SK-N-SH (cell line): ENCODE results near the gene DLEC1. TPM values are rescaled to one million over a fixed set of nuclear protein-coding genes. Genes with fewer than 3 reads are reported as not detected.

Experiments used
- CTCF ChIA-PET: fragments of 300-600, 350-600 bp; formaldehyde crosslinking; extraction: SDS; loops from one replicate; lab custom pipeline; 2021; lab: Yijun Ruan, JAX
- POLR2A ChIA-PET: fragments of 350-600 bp; sonication (Branson Sonifier 250); formaldehyde crosslinking; extraction: SDS; loops from one replicate; lab custom pipeline; 2020; ENCODE audit warnings: antibody characterized with exemption, inconsistent platforms; lab: Yijun Ruan, JAX
- DNase-seq: peaks from one replicate; pipeline ENCODE4 v3.0.0; 2012
- H2AFZ ChIP-seq: fragments of 200-600 bp; sonication (generic); 2 replicates; pipeline ENCODE4 v1.8.1; 2016; ENCODE audit warnings: antibody characterized with exemption, mild to moderate bottlenecking, low read depth
- H3F3A ChIP-seq: fragments of 200-600 bp; sonication (generic); replicated peaks from 2 replicates; pipeline ENCODE3; 2016; ENCODE audit warnings: antibody characterized with exemption, mild to moderate bottlenecking; ENCODE audit not compliant: insufficient read depth
- H3K27ac ChIP-seq, 2 experiments: fragments of 200-500 bp in 1 of 2; fragments of 200-600 bp in 1 of 2; sonication (Bioruptor generic) in 1 of 2; sonication (generic), shearing (Covaris generic) in 1 of 2; 2 replicates each; pipeline versions ENCODE4 v1.5.1 to v1.6.1; 2014 to 2016; ENCODE audit warnings: low read depth in 2 of 2, inconsistent platforms in 1 of 2, low read length in 1 of 2, mild to moderate bottlenecking in 1 of 2, mixed read lengths in 1 of 2
- H3K27me3 ChIP-seq: fragments of 200-600 bp; sonication (generic), shearing (Covaris generic); 2 replicates; pipeline ENCODE4 v1.6.1; 2016; ENCODE audit warnings: mixed run types; ENCODE audit not compliant: insufficient read depth
- H3K36me3 ChIP-seq, 2 experiments: fragments of 200-500 bp in 1 of 2; fragments of 200-600 bp in 1 of 2; sonication (Bioruptor generic) in 1 of 2; sonication (generic) in 1 of 2; replicated peaks in 1 of 2; 2 replicates each; pipeline versions ENCODE3 to v1.5.1; 2014 to 2016; ENCODE audit warnings: low read length in 1 of 2, mild to moderate bottlenecking in 1 of 2; ENCODE audit not compliant: insufficient read depth in 2 of 2, control insufficient read depth in 1 of 2
- H3K4me1 ChIP-seq, 2 experiments: fragments of 200-500 bp in 1 of 2; fragments of 200-600 bp in 1 of 2; sonication (Bioruptor generic) in 1 of 2; sonication (generic), shearing (Covaris generic) in 1 of 2; 2 replicates each; pipeline versions ENCODE4 v1.5.1 to v1.6.1; 2014 to 2016; ENCODE audit warnings: low read depth in 1 of 2, low read length in 1 of 2, mixed run types in 1 of 2; ENCODE audit not compliant: insufficient read depth in 2 of 2, control insufficient read depth in 1 of 2
- H3K4me2 ChIP-seq: fragments of 200-600 bp; sonication (generic), shearing (Covaris generic); 2 replicates; pipeline ENCODE4 v1.6.1; 2017; ENCODE audit warnings: mixed run types
- H3K4me3 ChIP-seq, 2 experiments: fragments of 200-500 bp in 1 of 2; fragments of 200-600 bp in 1 of 2; sonication (Bioruptor generic) in 1 of 2; sonication (generic), shearing (Covaris generic) in 1 of 2; 2 replicates each; pipeline versions ENCODE4 v1.5.1 to v1.8.1; 2014 to 2016; ENCODE audit warnings: low read depth in 2 of 2, inconsistent platforms in 1 of 2, low read length in 1 of 2, mild to moderate bottlenecking in 1 of 2, mixed read lengths in 1 of 2, moderate library complexity in 1 of 2
- H3K79me2 ChIP-seq: fragments of 200-600 bp; sonication (generic); 2 replicates; pipeline ENCODE4 v1.8.1; 2017; ENCODE audit warnings: mild to moderate bottlenecking; ENCODE audit not compliant: insufficient read depth
- H3K9ac ChIP-seq: fragments of 200-600 bp; sonication (generic); 2 replicates; pipeline ENCODE4 v1.6.1; 2017; ENCODE audit warnings: mixed run types
- H3K9me2 ChIP-seq: fragments of 200-600 bp; sonication (generic); 2 replicates; pipeline ENCODE4 v1.6.1; 2017; ENCODE audit warnings: mixed run types
- H3K9me3 ChIP-seq: fragments of 200-600 bp; sonication (generic); 2 replicates; pipeline ENCODE4 v1.6.1; 2017; ENCODE audit warnings: mixed run types, mild to moderate bottlenecking, moderate library complexity
- H4K20me1 ChIP-seq: fragments of 200-600 bp; sonication (generic); 2 replicates; pipeline ENCODE4 v1.6.1; 2017; ENCODE audit warnings: mild to moderate bottlenecking, mixed run types; ENCODE audit not compliant: insufficient read depth
- EP300 ChIP-seq, 2 experiments: IDR thresholded peaks; 2 replicates each; pipeline versions ENCODE4 v1.4.0 to v1.6.1; 2012; ENCODE audit warnings: borderline replicate concordance in 1 of 2, low read depth in 1 of 2, low read length in 1 of 2
- FOSL2 ChIP-seq: IDR thresholded peaks from 2 replicates; pipeline ENCODE4 v1.4.0; 2012; ENCODE audit warnings: low read depth, mild to moderate bottlenecking, moderate library complexity, borderline replicate concordance
- FOXM1 ChIP-seq: IDR thresholded peaks from 2 replicates; pipeline ENCODE4 v1.4.0; 2012; ENCODE audit warnings: low read depth, mild to moderate bottlenecking
- GABPA ChIP-seq: IDR thresholded peaks from 2 replicates; pipeline ENCODE4 v1.4.0; 2012; ENCODE audit warnings: low read depth, mild to moderate bottlenecking
- JUND ChIP-seq: IDR thresholded peaks from 2 replicates; pipeline ENCODE4 v1.4.0; 2012
- NRF1 ChIP-seq: IDR thresholded peaks from 2 replicates; pipeline ENCODE4 v1.6.1; 2012; ENCODE audit warnings: low read depth, mild to moderate bottlenecking, low read length
- POLR2AphosphoS5 ChIP-seq: IDR thresholded peaks from 2 replicates; pipeline ENCODE4 v1.6.1; 2012; ENCODE audit warnings: low read depth, low read length
- RAD21 ChIP-seq: IDR thresholded peaks from 2 replicates; pipeline ENCODE4 v1.6.1; 2012; ENCODE audit warnings: mild to moderate bottlenecking, low read length
- RFX5 ChIP-seq: IDR thresholded peaks from 2 replicates; pipeline ENCODE4 v1.6.1; 2012; ENCODE audit warnings: mild to moderate bottlenecking, improper control_type of control experiment, low read length
- RXRA ChIP-seq: IDR thresholded peaks from 2 replicates; pipeline ENCODE4 v1.4.0; 2012; ENCODE audit warnings: low read depth, mild to moderate bottlenecking, borderline replicate concordance
- SIN3A ChIP-seq: IDR thresholded peaks from 2 replicates; pipeline ENCODE4 v1.6.1; 2012; ENCODE audit warnings: low read depth, mild to moderate bottlenecking, low read length, moderate library complexity, borderline replicate concordance
- SMC3 ChIP-seq: IDR thresholded peaks from 2 replicates; pipeline ENCODE4 v1.6.1; 2012; ENCODE audit warnings: low read depth, low read length, improper control_type of control experiment
- TCF12 ChIP-seq: IDR thresholded peaks from 2 replicates; pipeline ENCODE4 v1.4.0; 2012
- TEAD4 ChIP-seq: IDR thresholded peaks from 2 replicates; pipeline ENCODE4 v1.4.0; 2012; ENCODE audit warnings: mild to moderate bottlenecking, borderline replicate concordance; ENCODE audit not compliant: insufficient read depth
- USF1 ChIP-seq: IDR thresholded peaks from 2 replicates; pipeline ENCODE4 v1.4.0; 2012; ENCODE audit warnings: low read depth, borderline replicate concordance
- USF2 ChIP-seq: fragments of 150-350 bp; IDR thresholded peaks from 2 replicates; pipeline ENCODE4 v1.6.1; 2017; ENCODE audit warnings: antibody characterized with exemption, low read length, low read depth, borderline replicate concordance
- ZBTB33 ChIP-seq: IDR thresholded peaks from 2 replicates; pipeline ENCODE4 v1.4.0; 2012; ENCODE audit warnings: low read depth, borderline replicate concordance
- WGBS: methylation state at CpG from one replicate; pipeline ENCODE4 v1.1.6; 2017; ENCODE audit warnings: low lambda C conversion rate; 5-methylcytosine and 5-hydroxymethylcytosine counted together
- polyA plus RNA-seq, 3 experiments: library from polyadenylated mRNA; depleted of rRNA; stranded (reverse); fragments of >200 nt; gene quantifications; 2 replicates each; pipeline ENCODE4 v1.2.3, GENCODE V29; 2012

The DLEC1 gene
- polyA plus RNA-seq, 1 of the 3 experiments (the other 2 are of a cell fraction), result 0.02 TPM

GRCh38 chr3:38170722-38171121, 131.7 kb downstream of the DLEC1 start:
- Histone ChIP-seq H3K9me2 (no peaks in the 10 kb centered on the region), H3K27me3 (no peaks in the 10 kb centered on the region), H4K20me1 (peaks cover 53% of the 10 kb centered on the region), H3K4me2 (no peak overlapping the region), H3K9ac (no peak overlapping the region), H2AFZ (no peak overlapping the region), H3K36me3 (peaks cover 0 to 4% of the 10 kb centered on the region in 2 experiments), H3K4me1 (peaks cover 8 to 22% of the 10 kb centered on the region in 2 experiments; a peak in 3 of 4 replicates), H3K4me3 (no peak overlapping the region), H3F3A (peaks cover 54% of the 10 kb centered on the region), H3K79me2 (peaks cover 98% of the 10 kb centered on the region), H3K27ac (peak overlapping the region in 1 of 2 experiments; percentile 97; a peak in 2 of 4 replicates), H3K9me3 (no peaks in the 10 kb centered on the region)
- DNase-seq, result no peak
- no peak for TF ChIP-seq USF1
- no peak for TF ChIP-seq SIN3A
- TF ChIP-seq ZBTB33, result no peak
- no peak for TF ChIP-seq GABPA
- TF ChIP-seq RAD21, result no peak
- TF ChIP-seq TCF12, result no peak
- POLR2A ChIA-PET, result interaction anchor here (0.7 to 1.1 kb wide), 2 partner anchors 9 to 34 kb away, joined by 3 read pairs; partner anchors contain the start of gene ACAA1
- CTCF ChIA-PET, result interaction anchor here (1.0 to 1.1 kb wide), 3 partner anchors 15 to 309 kb away, joined by 3 to 4 read pairs (median 4); no protein-coding TSS in a partner anchor
- 92% methylated on average over 4 of the region's 4 CpGs for WGBS

- Histone ChIP-seq H3K4me2 (no peak overlapping the region), H3K27ac (no peak overlapping the region), H3K27me3 (no peaks in the 10 kb centered on the region), H3K9me2 (no peaks in the 10 kb centered on the region), H2AFZ (no peak overlapping the region), H3K36me3 (peaks cover 0 to 4% of the 10 kb centered on the region in 2 experiments), H3K9me3 (no peaks in the 10 kb centered on the region), H4K20me1 (peaks cover 61% of the 10 kb centered on the region), H3F3A (peaks cover 57% of the 10 kb centered on the region), H3K79me2 (peaks cover 98% of the 10 kb centered on the region), H3K4me1 (peaks cover 8 to 22% of the 10 kb centered on the region in 2 experiments; a peak in 3 of 4 replicates), H3K9ac (no peak overlapping the region), H3K4me3 (no peak overlapping the region)
- POLR2A ChIA-PET, result no interaction called here
- DNase-seq, result no peak
- WGBS, result 94% methylated on average over 2 of the region's 2 CpGs
- CTCF ChIA-PET, result interaction anchor here (1.0 to 1.2 kb wide), 4 partner anchors 14 to 308 kb away, joined by 3 to 4 read pairs (median 4); no protein-coding TSS in a partner anchor
- no peak for TF ChIP-seq JUND
- no peak for TF ChIP-seq FOSL2
- TF ChIP-seq FOXM1, result no peak
- TF ChIP-seq TEAD4, result no peak
- TF ChIP-seq POLR2AphosphoS5, result no peak
- TF ChIP-seq SMC3, result no peak
- no peak for TF ChIP-seq USF2
- no peak for TF ChIP-seq SIN3A
- TF ChIP-seq RAD21, result no peak
- no peak for TF ChIP-seq ZBTB33
- no peak for TF ChIP-seq EP300 (IDR thresholded peaks at IDR 0.05; ENCODE audit: borderline replicate concordance in 1 of 2, low read depth in 1 of 2, low read length in 1 of 2)
- no peak for TF ChIP-seq NRF1
- TF ChIP-seq RXRA, result no peak
- no peak for TF ChIP-seq RFX5
Measured at GRCh38 chr3:38171622-38172021, 132.6 kb downstream of the DLEC1 start.
